ENCODE data around the gene SLC2A11.
"Not testable (repeated sequence)": the region's sequence is repeated elsewhere in the genome, so short reads cannot be mapped to it uniquely, and the experiment has no call there.

The SLC2A11 gene

GRCh38 chr22:23892706-23893105 is 35.0 kb downstream of the SLC2A11 start:
- no peak for DNase-seq

GRCh38 chr22:23893121-23893944 is 35.7 kb downstream of the SLC2A11 start:
- no peak for DNase-seq

- peak; percentile 95 for DNase-seq
These were observed 36.5 kb downstream of the SLC2A11 start, which contains the start of gene MIF for GRCh38 chr22:23893945-23894709. TSS of gene MIF (plus strand) at chr22:23894383. CDS start at chr22:23894475, 92 bp downstream.

- peak; percentile 72 for DNase-seq
These were observed 37.3 kb downstream of the SLC2A11 start for GRCh38 chr22:23894710-23895598.

GRCh38 chr22:23895599-23896144 is 38.0 kb downstream of the SLC2A11 start:
- DNase-seq = no peak

GRCh38 chr22:23896166-23896522 is 38.5 kb downstream of the SLC2A11 start:
- no peak for DNase-seq

- no peak for DNase-seq
These were observed 39.0 kb downstream of the SLC2A11 start for GRCh38 chr22:23896523-23897186.

- DNase-seq = no peak
These were observed 39.6 kb downstream of the SLC2A11 start for GRCh38 chr22:23897320-23897719.

- DNase-seq = no peak
These were observed 40.6 kb downstream of the SLC2A11 start for GRCh38 chr22:23898006-23898974.

- DNase-seq = no peak
These were observed 41.5 kb downstream of the SLC2A11 start for GRCh38 chr22:23899042-23899745.

- not testable (repeated sequence) for DNase-seq
These were observed 42.6 kb downstream of the SLC2A11 start for GRCh38 chr22:23900227-23900626.

GRCh38 chr22:23901600-23901999 is 43.9 kb downstream of the SLC2A11 start:
- DNase-seq = no peak

- no peak for DNase-seq
These were observed 45.8 kb downstream of the SLC2A11 start for GRCh38 chr22:23903328-23903971.

- DNase-seq = no peak
These were observed 47.0 kb downstream of the SLC2A11 start for GRCh38 chr22:23904573-23905254.

- no peak for DNase-seq
These were observed 49.0 kb downstream of the SLC2A11 start for GRCh38 chr22:23906641-23907040.

GRCh38 chr22:23907423-23907822 is 49.7 kb downstream of the SLC2A11 start:
- DNase-seq = not testable (repeated sequence)

GRCh38 chr22:23908587-23909205 is 51.0 kb downstream of the SLC2A11 start:
- no peak for DNase-seq

GRCh38 chr22:23909296-23909898 is 51.7 kb downstream of the SLC2A11 start:
- no peak for DNase-seq
